Naive thymus-derived CD8-positive, alpha-beta T cell (primary cell): Measurements from ENCODE around the gene RPGRIP1L. TPM values are rescaled to one million over a fixed set of nuclear protein-coding genes. Genes with fewer than 3 reads are reported as not detected.

Experiments used
- ATAC-seq, 2 donors: fragments of 150-1000 bp; cut with Tn5 transposase in 1 of 2; sonication (Bioruptor Pico), chemical (Tn5 transposase) in 1 of 2; 1 replicate in 1 of 2; 2 replicates in 1 of 2; pipeline ENCODE4 v1.10.0; 2021; ENCODE audit warnings: mild to moderate bottlenecking in 2 of 2, moderate library complexity in 2 of 2
- POLR2A ChIA-PET: fragments of 350-600 bp; sonication (Branson Sonifier 250); formaldehyde crosslinking; loops from one replicate; lab custom pipeline; 2021; ENCODE audit warnings: antibody characterized with exemption; lab: Charles Lee
- DNase-seq, 10 donors: peaks; one replicate each; pipeline versions ENCODE4 v3.0.0 to v3.0.0-alpha.2; 2020 to 2022
- H3K27ac Mint-ChIP-seq, 10 donors: one replicate each; pipeline ENCODE4 v1.8.0; 2020 to 2022; ENCODE audit warnings: mild to moderate bottlenecking in 10 of 10, mixed read lengths in 10 of 10, moderate library complexity in 4 of 10, inconsistent platforms in 1 of 10
- H3K27me3 Mint-ChIP-seq, 5 donors: one replicate each; pipeline ENCODE4 v1.8.0; 2021 to 2022; ENCODE audit warnings: mixed read lengths in 5 of 5
- H3K36me3 Mint-ChIP-seq, 3 donors: one replicate each; pipeline ENCODE4 v1.8.0; 2020 to 2022; ENCODE audit warnings: mixed read lengths in 3 of 3, mild to moderate bottlenecking in 2 of 3, inconsistent platforms in 1 of 3
- H3K4me1 Mint-ChIP-seq, 4 donors: one replicate each; pipeline ENCODE4 v1.8.0; 2021 to 2022; ENCODE audit warnings: mixed read lengths in 4 of 4
- H3K4me3 Mint-ChIP-seq, 10 donors: one replicate each; pipeline ENCODE4 v1.8.0; 2020 to 2022; ENCODE audit warnings: mild to moderate bottlenecking in 10 of 10, mixed read lengths in 10 of 10, moderate library complexity in 6 of 10, inconsistent platforms in 1 of 10
- H3K9me3 Mint-ChIP-seq, 9 donors: one replicate each; pipeline ENCODE4 v1.8.0; 2020 to 2022; ENCODE audit warnings: mixed read lengths in 9 of 9, mild to moderate bottlenecking in 3 of 9, inconsistent platforms in 1 of 9, moderate library complexity in 1 of 9
- polyA plus RNA-seq, 3 donors: library from polyadenylated mRNA; unstranded; fragments of 300-500 nt; fragmentation: Illumina TruSeq; gene quantifications; one replicate each; pipeline ENCODE4 v1.2.3, GENCODE V29; 2021
- total RNA-seq, 8 experiments: library from RNA in 2 of 8; stranded (reverse) in 2 of 8; gene quantifications; one replicate each; pipeline ENCODE4 v1.2.3 and lab custom pipeline; 2021 to 2026

Gene RPGRIP1L
- total and polyA plus RNA-seq, 5 experiments from 2014 or later, result 2.5 to 5.3 (median 3.9) TPM

GRCh38 chr16:53549970-53550690 lies 153.5 kb downstream of the RPGRIP1L start:
- ATAC-seq (peak; percentile 54 to 65), DNase-seq (peak; percentile 12 to 71 (median 46))
- peaks cover 15 to 23% (median 20%) of the 10 kb centered on the region in 4 donors for H3K4me1 Mint-ChIP-seq
- no peaks in the 10 kb centered on the region for H3K36me3 Mint-ChIP-seq
- POLR2A ChIA-PET, result interaction anchor here (0.6 kb wide), 1 partner anchor 41 kb away, joined by 3 read pairs; no protein-coding TSS in a partner anchor
- H3K27me3 Mint-ChIP-seq, result peaks cover 9 to 44% (median 28%) of the 10 kb centered on the region in 5 donors
- no peak overlapping the region for H3K4me3 Mint-ChIP-seq
- H3K27ac Mint-ChIP-seq, result peak overlapping the region in 2 of 10 donors; percentile 25 to 64
- H3K9me3 Mint-ChIP-seq, result no peaks in the 10 kb centered on the region

Other genes with a start within 250 kb of the RPGRIP1L start
- 100 to 1,000 TPM; 155 to 159 TPM for gene AKTIP, start 200.7 kb downstream of the RPGRIP1L start, total RNA-seq
- gene AKTIP, start 200.7 kb downstream of the RPGRIP1L start, polyA plus RNA-seq, result 100 to 1,000 TPM in 2 of 3 donors, 10 to 100 TPM in 1; 60.3 to 124 (median 114) TPM
- 10 to 100 TPM; 51.2 to 59.5 TPM for gene FTO, start 297 bp upstream of the RPGRIP1L start, total RNA-seq
- gene FTO, start 297 bp upstream of the RPGRIP1L start, polyA plus RNA-seq, result 10 to 100 TPM; 70.2 to 91.9 (median 87.8) TPM